ENCODE data around the gene AP1B1.

AP1B1 gene

GRCh38 chr22:29300807-29301601, 87.4 kb downstream of the AP1B1 start:
- no peak for DNase-seq (ENCODE audit: low read depth in 3 of 3)

DNA sequence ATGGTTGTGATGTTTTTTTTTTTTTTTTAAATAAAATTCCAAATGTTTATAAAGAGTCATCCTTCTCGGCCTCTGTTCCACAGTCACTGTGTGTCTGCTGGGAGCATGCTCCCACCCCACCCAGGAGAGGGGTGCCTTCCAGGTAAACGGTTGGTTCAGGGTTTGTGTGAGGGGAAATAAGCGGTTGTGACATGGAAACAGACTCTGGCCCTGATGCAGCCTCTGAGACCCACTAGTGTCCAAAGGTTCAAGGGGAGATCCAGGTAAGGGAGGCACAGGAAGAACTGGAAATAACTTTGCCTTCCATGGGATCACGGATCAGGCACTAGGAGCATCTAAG, 87.9 kb downstream of the AP1B1 start:
- no peak for DNase-seq (ENCODE audit: low read depth in 3 of 3)

DNA sequence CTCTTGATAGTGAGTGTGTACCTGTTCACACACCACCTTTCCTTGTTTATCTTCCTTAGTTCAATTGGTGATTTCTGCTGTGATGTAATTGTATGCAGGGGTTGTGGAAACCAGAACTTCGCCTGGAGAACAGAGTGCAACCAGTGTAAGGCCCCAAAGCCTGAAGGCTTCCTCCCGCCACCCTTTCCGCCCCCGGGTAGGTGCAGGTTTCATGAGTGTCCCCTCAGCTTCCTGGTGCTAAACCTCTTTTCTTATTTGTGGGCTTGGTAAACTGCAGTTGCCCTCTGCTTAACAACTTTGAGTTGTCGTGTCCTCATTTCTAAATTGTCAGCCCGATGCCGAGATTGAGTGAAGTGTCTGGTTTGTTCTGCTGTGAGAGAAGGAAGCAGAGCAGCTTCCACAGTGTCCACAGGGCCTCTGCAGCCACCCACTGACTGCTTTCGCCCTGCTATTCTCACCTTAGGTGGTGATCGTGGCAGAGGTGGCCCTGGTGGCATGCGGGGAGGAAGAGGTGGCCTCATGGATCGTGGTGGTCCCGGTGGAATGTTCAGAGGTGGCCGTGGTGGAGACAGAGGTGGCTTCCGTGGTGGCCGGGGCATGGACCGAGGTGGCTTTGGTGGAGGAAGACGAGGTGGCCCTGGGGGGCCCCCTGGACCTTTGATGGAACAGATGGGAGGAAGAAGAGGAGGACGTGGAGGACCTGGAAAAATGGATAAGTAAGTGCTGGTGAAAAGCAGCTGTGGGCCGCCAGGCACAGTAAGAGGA, 89.1 kb downstream of the AP1B1 start:
- DNase-seq (ENCODE audit: low read depth in 3 of 3) = no peak

DNA sequence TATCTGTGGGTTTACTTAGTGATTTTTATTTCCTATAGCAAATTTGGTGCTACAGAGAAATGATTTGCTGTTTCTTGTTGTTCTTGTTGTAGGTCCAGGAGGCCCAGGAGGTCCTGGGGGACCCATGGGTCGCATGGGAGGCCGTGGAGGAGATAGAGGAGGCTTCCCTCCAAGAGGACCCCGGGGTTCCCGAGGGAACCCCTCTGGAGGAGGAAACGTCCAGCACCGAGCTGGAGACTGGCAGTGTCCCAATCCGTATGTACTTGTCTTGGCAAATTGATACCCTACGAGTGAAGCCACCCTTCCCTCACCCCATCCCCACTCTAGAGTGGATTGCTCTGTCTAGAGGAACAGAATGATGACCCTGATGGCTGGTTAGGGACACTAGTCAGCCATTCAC, 89.7 kb downstream of the AP1B1 start:
- no peak for DNase-seq (ENCODE audit: low read depth in 3 of 3)

GRCh38 chr22:29292379-29292778, 96.0 kb downstream of the AP1B1 start:
- no peak for DNase-seq (ENCODE audit: low read depth in 3 of 3)

GRCh38 chr22:29291215-29291614, 97.2 kb downstream of the AP1B1 start:
- no peak for DNase-seq (ENCODE audit: low read depth in 3 of 3)

DNA sequence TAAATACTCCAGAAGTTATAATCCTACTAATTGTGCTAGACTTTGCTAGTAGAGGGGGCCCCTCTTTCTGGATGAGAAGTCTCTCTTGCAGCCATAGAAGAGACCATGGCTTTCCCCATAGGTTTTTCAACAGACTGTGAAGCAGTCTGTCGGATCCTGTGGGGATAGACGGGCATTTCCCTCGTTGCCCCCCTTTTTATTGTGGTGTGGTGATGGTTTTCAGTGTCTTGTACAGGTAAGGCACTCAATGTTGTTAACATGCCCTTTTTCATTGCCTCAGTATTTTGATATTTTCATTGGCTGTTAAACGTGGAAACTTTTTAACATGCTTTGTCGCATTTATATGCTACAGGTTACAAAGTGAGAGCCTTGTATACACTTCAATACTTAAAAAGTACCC, 98.3 kb downstream of the AP1B1 start:
- DNase-seq (ENCODE audit: low read depth in 3 of 3) = no peak

GRCh38 chr22:29288837-29289236, 99.5 kb downstream of the AP1B1 start:
- no peak for DNase-seq (ENCODE audit: low read depth in 3 of 3)

GRCh38 chr22:29284196-29284595, 104.2 kb downstream of the AP1B1 start:
- no peak for DNase-seq (ENCODE audit: low read depth in 3 of 3)

DNA sequence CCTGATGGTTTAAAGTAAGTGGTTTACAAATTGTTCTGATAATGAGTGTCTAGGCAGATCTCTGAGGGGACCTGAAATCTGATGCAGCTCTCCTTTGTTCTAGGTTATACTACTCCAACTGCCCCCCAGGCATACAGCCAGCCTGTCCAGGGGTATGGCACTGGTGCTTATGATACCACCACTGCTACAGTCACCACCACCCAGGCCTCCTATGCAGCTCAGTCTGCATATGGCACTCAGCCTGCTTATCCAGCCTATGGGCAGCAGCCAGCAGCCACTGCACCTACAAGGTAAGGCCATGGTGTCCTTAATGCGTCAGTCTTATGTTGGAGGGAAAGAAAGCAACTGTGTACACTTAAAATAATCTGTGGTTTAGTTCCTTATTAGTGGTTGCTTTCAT, 110.4 kb downstream of the AP1B1 start:
- no peak for DNase-seq (ENCODE audit: low read depth in 3 of 3)
